ENCODE results near the gene CLMP.
"Not testable (repeated sequence)": the region's sequence is repeated elsewhere in the genome, so short reads cannot be mapped to it uniquely, and the experiment has no call there.

The CLMP gene

GRCh38 chr11:123217897-123218296, 22.8 kb upstream of the CLMP start:
- no peak for DNase-seq

DNA sequence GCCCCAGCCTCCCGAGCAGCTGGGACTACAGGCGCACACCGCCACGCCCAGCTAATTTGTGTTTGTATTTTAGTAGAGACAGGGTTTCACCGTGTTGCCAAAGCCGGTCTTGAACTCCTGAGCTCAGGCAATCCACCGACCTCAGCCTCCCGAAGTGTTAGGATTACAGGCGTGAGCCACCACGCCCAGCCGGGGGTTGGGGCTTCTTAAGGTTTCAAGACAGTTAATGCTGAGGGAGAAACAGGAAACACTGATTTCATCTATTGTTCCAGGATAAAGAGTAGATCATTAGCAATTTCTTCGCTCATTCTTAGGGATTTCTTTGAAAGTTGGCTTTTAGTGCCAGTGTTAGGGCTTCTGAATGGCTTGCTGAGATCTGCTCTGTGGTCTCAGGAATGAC, 21.2 kb upstream of the CLMP start:
- DNase-seq, result no peak

- no peak for DNase-seq
Observed at GRCh38 chr11:123214940-123215339, 19.9 kb upstream of the CLMP start.

- DNase-seq, result no peak
Observed at GRCh38 chr11:123214396-123214795, 19.3 kb upstream of the CLMP start.

DNA sequence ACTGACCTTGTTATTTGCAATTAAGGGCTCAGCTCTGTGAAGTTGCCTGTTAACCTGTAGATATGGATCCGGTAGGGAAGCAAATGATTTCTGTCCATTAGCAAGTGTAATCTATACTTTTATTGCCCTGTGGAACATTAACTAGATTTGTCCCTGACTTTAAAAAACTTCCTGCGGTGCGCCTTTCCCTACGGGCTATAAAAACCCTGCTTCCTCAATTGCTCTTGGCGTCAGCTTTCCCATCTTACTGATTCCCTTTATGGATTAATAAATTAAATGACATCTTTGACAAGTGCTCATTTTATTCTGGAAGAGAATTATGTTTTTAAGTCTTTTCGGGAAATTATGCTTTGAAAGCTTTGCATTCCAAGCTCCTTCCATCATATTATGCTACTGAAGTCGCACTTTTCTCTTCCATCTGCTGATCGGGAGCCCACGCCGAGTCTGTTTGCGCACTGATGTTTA, 18.3 kb upstream of the CLMP start:
- DNase-seq, result no peak

- no peak for DNase-seq
Observed at GRCh38 chr11:123212406-123212805, 17.4 kb upstream of the CLMP start.

DNA sequence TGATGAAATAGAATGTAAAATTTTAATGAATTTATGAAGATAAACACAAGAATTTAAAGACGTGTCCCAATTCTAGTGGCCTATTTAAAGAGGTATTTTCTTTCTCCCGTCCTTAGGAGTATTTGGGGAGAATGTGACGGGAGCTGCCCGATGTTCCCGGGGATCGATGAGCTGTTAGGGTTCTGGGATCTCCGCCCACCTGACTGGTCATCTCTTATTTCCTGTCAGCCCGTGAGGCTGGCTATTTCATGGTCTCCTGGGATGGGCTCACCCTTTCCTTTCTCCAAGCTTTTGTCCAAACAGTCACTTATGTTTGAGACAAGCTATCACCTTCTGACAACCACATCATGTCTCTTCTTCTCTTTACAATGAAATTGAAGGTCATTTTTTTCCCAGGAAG, 16.9 kb upstream of the CLMP start:
- DNase-seq, result no peak

- DNase-seq, result no peak
Observed at GRCh38 chr11:123211149-123211852, 16.3 kb upstream of the CLMP start.

DNA sequence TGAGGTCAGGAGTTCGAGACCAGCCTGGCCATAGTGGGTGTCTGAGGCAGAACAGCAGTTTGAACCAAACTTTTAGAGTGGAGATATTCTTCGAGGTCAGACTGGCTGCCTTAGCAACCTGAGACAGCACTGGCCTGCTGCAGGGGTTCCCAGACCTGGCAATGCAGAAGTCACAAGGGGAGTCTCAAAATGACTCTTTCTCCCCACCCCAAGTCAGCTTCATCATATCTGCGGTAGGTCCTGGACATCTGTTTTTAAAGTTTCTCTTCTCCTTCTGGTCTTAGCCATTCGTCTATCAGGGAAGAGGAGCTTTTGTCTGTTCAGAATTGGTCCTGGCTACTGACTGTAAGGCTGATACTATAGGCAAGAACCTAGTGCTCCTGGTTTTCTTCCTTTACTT, 14.5 kb upstream of the CLMP start:
- no peak for DNase-seq

- peak; percentile 67 for DNase-seq
Observed at GRCh38 chr11:123206791-123207434, 11.9 kb upstream of the CLMP start.

- not testable (repeated sequence) for DNase-seq
Observed at GRCh38 chr11:123206055-123206454, 11.0 kb upstream of the CLMP start.

DNA sequence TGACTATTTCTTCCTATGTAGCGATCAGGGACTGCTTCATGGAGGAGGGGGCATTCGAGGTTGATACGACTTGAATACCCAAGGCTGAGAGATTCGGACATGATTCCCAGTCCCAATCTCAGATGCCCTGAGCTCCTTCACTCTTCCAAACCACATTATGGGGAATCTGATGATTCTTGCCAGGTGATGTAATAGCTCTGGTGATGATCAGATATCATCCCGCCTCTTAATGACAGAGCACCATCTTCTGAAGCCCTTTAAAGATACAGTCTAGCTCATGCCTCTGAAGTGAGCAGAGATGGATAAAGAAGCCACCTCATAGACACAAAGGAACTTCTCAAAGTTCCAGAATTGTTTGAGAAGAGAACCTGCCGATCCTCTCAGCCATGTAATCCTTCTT, 8.9 kb upstream of the CLMP start:
- no peak for DNase-seq

GRCh38 chr11:123203471-123203870, 8.4 kb upstream of the CLMP start:
- DNase-seq, result no peak

DNA sequence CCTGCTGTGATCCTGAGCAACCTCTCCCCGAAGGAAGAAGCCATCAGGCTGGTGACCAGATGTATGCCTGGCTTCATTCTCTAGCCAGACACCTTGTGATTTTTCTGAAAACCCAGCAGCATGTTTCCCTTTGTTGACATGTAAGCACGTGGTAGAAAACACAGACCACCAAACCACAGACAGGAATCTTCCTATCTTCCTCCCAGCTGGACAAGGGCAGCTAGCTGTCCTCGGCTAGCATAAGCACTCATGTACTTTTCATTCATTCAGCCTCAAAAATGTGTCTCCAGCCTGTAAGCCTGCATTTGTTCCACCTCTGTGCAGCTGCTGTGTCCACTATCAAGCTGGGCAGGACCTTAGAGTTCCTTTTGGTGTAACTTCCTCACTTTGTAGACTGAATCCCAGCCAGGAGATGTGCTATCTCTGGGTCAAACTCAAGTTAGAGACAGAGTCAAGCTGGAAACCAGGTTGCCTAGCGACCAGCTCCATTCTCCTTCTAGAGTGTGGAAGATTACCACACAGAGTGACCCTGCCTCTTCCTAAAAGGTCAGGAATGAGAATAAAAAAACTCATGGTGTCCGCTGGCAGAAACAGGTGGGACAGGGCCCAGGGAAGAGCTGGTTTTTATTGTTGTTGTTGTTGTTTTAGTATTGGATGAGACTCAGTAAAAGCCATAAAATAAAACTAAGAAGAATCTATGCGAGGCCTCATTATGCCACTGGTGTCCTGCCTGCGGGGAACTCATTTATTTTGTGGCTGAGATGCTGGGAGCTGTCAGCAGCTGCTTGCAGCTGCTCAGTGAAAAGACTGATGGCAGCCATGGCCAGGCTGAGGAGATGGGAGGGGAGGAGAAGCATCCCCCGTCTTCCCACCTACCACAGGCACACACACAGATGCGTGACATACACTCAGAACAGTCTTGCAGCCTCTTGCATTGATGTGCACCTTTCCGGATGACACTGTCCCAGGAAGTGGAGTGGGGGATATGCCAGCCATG, 7.4 kb upstream of the CLMP start:
- no peak for DNase-seq

DNA sequence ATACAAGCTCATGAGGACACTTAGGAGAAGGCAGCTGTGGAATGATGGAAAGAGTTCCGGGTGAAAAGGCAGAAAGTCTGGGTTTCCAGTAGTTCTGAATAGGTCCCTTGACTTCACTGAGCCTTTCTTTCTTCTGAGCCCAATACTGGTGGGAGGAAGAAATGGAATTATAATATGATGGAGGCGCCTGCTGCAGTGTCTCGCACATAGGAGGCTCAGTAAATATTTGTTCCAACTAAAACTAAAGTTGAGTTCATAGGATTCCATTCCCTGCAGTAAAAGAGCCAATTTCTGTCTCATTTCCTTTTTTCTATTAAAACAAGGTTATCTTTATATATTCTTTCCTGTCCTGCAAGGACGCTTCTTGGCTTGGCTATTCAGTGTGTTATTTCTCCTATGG, 5.2 kb upstream of the CLMP start:
- no peak for DNase-seq

GRCh38 chr11:123197711-123198110, 2.7 kb upstream of the CLMP start:
- DNase-seq, result no peak

DNA sequence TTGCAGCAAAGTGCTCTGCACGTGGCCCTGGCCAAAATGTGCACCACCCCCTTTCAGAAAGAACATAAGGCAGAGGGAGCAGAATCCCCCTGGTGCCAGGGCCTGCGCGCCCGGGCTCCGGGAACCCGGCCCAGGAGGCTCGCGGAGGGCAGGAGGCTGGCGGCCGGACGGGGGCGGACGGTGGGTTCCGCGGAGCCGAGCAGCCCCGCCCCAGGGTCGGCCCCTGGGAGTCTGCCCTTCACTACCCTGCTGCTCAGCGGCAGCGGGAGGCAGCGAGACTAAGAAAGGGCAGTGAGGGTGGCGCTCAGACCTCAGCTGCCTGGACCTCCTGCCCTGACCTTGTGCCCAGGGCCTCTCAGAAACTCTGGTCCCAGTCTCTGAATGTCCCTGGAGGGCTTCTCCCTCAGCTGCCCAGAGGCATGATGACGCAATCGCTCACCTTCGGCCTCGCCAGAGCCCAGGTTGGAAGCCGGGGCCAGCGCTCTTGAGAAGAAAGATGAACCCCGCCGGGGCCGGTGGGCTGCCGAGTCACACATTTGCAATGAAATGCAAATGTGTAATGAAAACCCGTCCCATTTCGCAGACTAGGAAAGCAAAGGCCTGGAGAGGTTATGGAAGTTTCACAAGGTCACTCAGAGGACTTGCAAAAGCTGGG, 1.1 kb upstream of the CLMP start:
- no peak for DNase-seq

- DNase-seq, result peak; percentile 68
Observed at GRCh38 chr11:123194337-123195187, 486 bp downstream of the CLMP start.

DNA sequence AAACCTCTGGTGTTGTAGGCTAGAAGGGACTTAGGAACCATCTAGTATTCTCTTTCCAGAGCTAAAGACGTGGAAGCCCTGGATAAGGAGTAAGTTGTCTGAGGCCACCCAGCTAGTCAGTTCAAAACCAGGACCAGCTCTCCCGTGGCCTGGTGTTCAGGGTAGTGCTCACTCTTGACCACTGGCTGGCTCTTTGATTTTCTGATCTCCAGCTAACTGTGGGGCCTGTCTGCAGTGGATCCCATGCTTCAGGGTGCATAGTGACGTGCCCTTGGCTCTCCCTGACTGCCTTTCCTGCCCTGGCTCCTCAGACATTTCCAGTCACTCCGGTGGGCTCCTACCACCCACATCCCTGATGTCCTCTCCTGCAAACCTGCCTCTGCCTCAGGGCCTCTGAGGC, 1.3 kb downstream of the CLMP start:
- no peak for DNase-seq

DNA sequence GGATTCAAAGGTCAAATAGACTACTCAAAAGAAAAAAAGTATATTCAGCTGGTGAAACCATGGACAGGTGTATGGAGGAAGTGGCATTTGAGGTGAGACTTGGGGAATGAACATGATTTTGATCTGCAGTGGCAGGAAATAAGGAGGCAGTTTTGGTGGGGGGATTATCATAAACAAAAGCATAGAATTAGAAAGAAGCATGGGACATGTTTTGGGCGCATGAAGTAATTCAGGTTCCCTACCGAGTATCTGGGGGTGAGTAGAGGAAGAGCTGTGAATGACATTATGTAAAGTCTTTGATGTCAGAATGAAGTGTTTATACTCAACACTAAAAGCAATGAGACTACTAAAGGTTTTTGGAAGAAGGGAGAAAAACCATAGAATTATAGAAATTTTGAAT, 3.1 kb downstream of the CLMP start:
- DNase-seq, result no peak

DNA sequence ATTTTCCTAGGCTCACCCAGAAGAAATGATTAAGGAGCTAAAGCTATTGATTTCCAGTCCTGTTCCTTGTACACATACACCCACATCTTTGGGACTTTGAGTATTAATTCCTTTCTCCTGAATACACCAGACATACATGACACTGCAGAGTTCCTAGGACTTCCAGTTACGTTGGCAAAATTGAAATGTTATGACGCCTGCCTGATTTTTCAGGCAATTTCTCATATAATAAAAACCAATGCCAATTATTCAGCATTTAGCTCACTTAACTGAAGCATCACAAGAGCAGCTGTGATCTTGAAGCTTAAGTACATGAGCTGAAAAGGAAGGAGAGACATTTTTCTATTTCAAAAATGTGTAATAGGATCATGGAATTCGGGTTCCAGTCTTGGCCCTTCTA, 4.5 kb downstream of the CLMP start:
- no peak for DNase-seq

Data from left hindlimb (tissue), 1 donor.